ENCODE data around the gene OGG1.

Gene OGG1

GRCh38 chr3:9749645-9750555 is at the start of gene OGG1:
OGG1 (plus strand) TSS chr3:9749952; CDS start chr3:9750287, 335 bp downstream.
- DNase-seq (ENCODE audit: low spot score): peak; percentile 99

DNA sequence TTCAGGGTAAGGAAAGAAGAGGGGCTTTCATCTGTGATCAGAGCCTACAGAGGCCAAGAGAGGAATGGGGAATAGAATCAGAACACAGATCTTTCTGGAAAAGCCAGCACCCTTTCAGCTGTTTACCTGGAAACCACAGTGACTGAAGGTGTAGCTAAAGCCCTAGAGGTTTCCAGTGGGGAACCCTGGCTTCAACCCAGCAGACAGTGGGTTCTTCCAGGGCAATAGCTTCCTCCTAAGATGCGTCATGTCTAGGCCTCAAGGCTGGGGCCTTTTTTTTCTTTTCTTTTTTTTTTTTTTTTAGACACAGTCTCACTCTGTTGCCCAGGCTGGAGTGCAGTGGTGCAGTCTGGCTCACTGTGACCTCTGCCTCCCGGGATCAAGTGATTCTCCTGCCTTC is 49.2 kb upstream of the OGG1 start:
- DNase-seq (ENCODE audit: low spot score): peak; percentile 15

DNA sequence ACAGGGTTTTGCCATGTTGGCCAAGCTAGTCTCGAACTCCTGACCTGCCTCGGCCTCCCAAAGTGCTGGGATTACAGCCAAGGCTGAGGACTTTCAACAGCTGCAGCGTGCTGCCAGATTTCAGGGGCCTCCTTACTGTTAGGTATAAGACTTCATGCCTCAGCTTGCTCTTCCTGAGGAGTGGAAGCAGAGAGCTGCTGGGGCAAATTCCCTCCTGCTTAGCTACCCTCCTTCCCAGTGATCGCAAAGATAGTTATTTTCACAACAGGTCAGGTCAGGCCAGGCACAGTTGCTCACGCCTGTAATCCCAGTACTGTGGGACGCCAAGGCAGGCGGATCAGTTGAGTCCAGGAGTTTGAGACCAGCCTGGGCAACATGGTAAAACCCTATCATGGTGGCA is 48.7 kb upstream of the OGG1 start:
- DNase-seq (ENCODE audit: low spot score): no peak

DNA sequence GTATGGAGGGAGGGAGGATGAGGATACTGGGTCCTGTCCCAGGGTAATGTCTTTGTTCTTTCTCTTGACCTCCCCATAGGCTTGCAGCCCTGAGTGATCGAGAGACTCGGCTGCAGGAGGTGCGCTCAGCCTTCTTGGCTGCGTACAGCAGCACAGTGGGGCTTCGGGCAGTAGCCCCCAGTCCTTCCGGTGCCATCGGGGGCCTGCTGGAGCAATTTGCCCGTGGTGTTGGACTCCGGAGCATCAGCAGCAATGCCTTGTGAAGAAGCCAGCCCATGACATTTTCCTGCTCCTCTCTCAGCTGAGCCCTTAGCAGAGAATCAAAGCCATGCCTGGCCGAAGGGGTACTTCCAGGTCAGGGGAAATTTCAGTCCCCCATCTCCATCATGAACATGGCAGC is 48.0 kb upstream of the OGG1 start:
- DNase-seq (ENCODE audit: low spot score): no peak

DNA sequence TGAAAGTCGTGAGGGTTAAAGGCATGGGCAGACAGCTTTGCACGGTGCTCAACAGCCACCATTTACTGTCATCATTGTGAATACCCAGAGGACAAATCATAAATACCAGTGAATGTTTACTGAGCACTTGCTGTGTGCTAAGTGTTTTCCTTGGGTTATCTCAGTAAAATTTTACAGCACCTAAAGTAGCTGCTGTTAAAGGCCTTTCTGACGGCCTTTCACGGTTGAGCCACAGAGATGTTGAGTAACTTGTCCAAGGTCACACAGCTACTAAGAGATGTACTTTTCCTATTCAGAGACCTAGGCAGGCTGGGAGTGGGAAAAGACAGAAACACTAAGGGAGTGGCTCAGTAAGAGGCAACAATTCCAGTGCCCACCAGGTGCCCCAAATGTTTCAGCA is 46.5 kb upstream of the OGG1 start:
- DNase-seq (ENCODE audit: low spot score): no peak

- no peak for DNase-seq (ENCODE audit: low spot score)
These were observed 45.9 kb upstream of the OGG1 start, which contains the start of gene CPNE9 for GRCh38 chr3:9703736-9704346. CPNE9 (plus strand) TSS chr3:9703833; CDS start chr3:9703997, 164 bp downstream.

DNA sequence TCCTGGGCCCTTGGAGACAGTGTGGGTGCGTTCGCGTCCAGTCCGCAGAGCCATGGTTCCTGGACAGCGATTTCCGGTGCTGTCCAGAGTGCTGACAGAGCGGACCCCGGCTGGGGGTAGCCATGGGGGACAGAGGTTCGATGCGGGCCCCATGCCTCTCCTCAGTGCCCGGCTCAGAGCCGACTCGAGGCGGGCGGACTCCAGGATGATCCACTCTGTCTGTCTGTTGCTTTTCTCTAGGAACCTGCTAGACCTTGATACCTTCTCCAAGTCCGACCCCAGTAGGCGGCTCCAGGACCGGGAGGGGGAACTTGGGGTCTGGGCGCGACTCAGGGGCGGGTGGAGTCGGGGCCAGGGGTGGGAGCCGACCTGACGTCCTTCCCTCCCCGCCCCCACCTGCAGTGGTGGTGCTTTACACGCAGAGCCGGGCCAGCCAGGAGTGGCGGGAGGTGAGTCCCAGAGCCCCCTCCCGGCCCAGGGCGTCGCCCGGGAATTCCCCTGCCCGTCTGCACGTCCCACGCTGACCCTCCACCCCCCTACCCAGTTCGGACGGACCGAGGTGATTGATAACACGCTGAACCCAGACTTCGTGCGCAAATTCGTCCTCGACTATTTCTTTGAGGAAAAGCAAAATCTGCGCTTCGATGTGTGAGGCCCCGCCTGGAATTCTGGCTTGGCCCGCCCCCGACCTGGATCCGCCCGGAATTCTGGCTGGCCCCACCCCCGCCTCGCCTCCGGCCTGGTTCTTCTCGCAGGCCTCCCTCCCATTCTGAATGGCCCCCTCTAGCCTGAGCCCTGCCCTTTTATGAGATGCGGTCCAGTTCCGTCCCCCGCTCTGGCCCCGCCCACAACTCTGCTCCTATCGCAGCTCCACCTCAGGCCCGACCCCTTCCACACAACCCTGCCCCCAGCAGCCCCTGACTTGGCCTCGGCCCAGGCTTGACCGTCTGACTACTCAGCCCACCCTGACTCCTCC is 45.1 kb upstream of the OGG1 start:
- peak; percentile 26 for DNase-seq (ENCODE audit: low spot score)

DNA sequence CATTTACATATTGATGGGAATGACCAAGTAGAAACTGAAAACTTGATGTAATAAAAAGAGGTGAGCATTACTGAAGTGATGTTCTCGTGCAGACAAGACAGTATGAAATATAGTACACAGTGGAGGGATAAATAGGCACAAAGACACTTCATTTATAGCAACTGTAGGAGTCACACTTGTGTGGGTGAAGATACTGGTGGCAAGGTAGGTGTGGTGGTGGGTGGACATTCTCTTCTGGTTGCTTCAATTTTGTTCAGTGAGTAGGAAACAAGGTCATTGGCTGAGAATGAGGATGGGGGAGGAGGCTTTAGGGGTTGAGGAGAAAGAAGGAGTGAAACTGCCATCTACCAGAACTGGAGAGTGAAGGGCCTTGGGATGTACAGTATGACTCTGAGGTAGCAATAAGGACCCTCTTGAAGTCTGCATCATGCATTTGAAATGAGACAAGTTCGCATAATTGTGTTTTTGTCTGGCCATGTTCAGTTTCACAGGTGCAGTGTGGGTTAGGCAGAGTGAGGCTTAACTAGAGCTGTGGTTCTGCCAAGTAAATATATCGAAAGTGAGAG is 39.5 kb upstream of the OGG1 start:
- no peak for DNase-seq (ENCODE audit: low spot score)

- DNase-seq (ENCODE audit: low spot score): no peak
These were observed 37.3 kb upstream of the OGG1 start for GRCh38 chr3:9712415-9712814.

DNA sequence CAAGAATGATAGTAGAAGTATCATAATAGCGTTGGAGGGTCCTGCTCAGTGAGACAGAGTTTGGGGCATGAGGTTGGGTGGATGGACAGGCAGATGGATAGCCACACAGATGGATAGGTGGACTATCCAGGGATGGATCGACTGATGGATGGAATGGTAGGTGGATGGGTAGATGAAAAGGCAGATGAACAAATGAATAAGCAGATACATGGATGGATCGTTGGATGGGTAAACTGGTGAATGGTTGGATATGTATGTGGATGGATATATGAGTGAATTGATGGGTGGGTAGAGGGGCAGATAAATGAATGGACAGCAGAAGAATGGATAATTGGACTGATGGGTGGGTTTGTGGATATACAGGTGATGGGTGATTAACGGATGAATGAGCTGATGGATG is 36.6 kb upstream of the OGG1 start:
- no peak for DNase-seq (ENCODE audit: low spot score)

GRCh38 chr3:9715136-9715535 is 34.6 kb upstream of the OGG1 start:
- no peak for DNase-seq (ENCODE audit: low spot score)

DNA sequence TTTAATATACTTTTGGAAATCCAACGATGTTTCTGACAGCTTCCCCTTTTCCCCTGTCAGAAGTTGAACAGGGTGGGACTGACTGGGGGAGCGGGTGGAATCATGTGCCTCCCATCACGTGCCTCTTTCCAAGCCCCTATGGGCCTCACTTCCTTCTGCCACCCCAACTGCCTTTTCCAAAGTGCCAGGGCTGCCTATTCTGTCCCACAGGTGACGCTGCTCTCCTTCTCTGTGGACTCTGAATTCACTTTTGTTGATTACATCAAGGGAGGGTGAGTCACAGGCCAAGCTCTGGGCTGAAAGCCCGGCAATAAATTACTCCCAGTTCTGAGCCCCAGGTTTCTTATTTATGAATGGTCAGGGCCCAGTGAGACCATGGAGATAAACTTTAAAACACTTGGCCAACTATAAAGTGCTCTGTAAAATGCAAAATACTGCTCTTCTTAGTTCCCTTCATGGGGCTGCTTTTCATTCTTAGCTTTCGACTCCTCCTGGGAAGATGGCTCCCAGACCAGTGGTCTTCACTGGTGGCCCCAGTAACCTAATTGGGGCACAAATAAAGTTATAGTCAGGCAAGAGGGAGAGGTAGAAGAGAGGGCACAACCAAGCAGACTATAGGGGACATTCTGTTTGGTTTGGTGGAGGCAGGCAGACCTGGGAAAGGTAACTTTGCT is 33.9 kb upstream of the OGG1 start:
- DNase-seq (ENCODE audit: low spot score): peak; percentile 87

- no peak for DNase-seq (ENCODE audit: low spot score)
These were observed 32.8 kb upstream of the OGG1 start for GRCh38 chr3:9716801-9717555.

GRCh38 chr3:9717563-9717962 is 32.2 kb upstream of the OGG1 start:
- no peak for DNase-seq (ENCODE audit: low spot score)

- no peak for DNase-seq (ENCODE audit: low spot score)
These were observed 31.6 kb upstream of the OGG1 start for GRCh38 chr3:9718118-9718517.

GRCh38 chr3:9721015-9721699 is 28.6 kb upstream of the OGG1 start:
- DNase-seq (ENCODE audit: low spot score): peak; percentile 52

DNA sequence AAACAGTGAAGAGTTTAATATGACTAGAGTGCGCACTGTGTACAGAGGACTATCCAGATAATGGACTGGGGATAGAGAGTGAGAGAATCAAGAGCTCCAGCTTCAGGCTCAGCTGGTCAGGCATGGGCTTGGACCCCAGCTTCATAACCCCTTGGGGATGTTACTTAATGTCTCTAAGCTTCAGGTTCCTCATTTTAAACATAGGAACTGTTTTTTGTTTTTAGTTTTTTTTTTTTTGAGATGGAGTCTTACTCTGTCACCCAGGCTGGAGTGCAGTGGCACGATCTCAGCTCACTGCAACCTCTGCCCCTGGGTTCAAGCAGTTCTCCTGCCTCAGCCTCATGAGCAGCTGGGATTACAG is 28.1 kb upstream of the OGG1 start:
- DNase-seq (ENCODE audit: low spot score): no peak

GRCh38 chr3:9725775-9726515 is 23.8 kb upstream of the OGG1 start:
- no peak for DNase-seq (ENCODE audit: low spot score)

GRCh38 chr3:9727041-9727595 is 22.6 kb upstream of the OGG1 start:
- peak; percentile 35 for DNase-seq (ENCODE audit: low spot score)

All from kidney tubule cell (primary cell).